Fibroblast of lung (primary cell): Measurements from ENCODE around the gene GNL1.

Source experiments
- CTCF ChIP-seq, 2 donors: IDR thresholded peaks in 1 of 2; conservative IDR thresholded peaks in 1 of 2; 1 replicate in 1 of 2; 2 replicates in 1 of 2; pipeline ENCODE4 v1.5.1; 2011 to 2012; ENCODE audit warnings: low read length in 2 of 2, control low read depth in 1 of 2, inconsistent platforms in 1 of 2, low read depth in 1 of 2, mild to moderate bottlenecking in 1 of 2
- EZH2 ChIP-seq: IDR thresholded peaks from 2 replicates; pipeline ENCODE4 v1.5.1; 2012; ENCODE audit warnings: low read length, control low read depth, mild to moderate bottlenecking; ENCODE audit errors: missing control alignments

- TF ChIP-seq CTCF (conservative IDR thresholded peaks at IDR 0.05 in 1 of 2, IDR thresholded peaks at IDR 0.05 in 1 of 2; ENCODE audit: low read depth in 1 of 2, low read length in 2 of 2) = no peak
- no peak for TF ChIP-seq EZH2
Measured at GRCh38 chr6:30564114-30564513, 7.8 kb upstream of the GNL1 start.
